SK-N-SH (cell line): ENCODE data around the gene CDH4. TPM values are rescaled to one million over a fixed set of nuclear protein-coding genes. Genes with fewer than 3 reads are reported as not detected.

Experiments used
- CTCF ChIA-PET: fragments of 300-600, 350-600 bp; formaldehyde crosslinking; extraction: SDS; loops from one replicate; lab custom pipeline; 2021; lab: Yijun Ruan, JAX
- POLR2A ChIA-PET: fragments of 350-600 bp; sonication (Branson Sonifier 250); formaldehyde crosslinking; extraction: SDS; loops from one replicate; lab custom pipeline; 2020; ENCODE audit warnings: antibody characterized with exemption, inconsistent platforms; lab: Yijun Ruan, JAX
- DNase-seq: peaks from one replicate; pipeline ENCODE4 v3.0.0; 2012
- H2AFZ ChIP-seq: fragments of 200-600 bp; sonication (generic); 2 replicates; pipeline ENCODE4 v1.8.1; 2016; ENCODE audit warnings: antibody characterized with exemption, mild to moderate bottlenecking, low read depth
- H3F3A ChIP-seq: fragments of 200-600 bp; sonication (generic); replicated peaks from 2 replicates; pipeline ENCODE3; 2016; ENCODE audit warnings: antibody characterized with exemption, mild to moderate bottlenecking; ENCODE audit not compliant: insufficient read depth
- H3K27ac ChIP-seq, 2 experiments: fragments of 200-500 bp in 1 of 2; fragments of 200-600 bp in 1 of 2; sonication (Bioruptor generic) in 1 of 2; sonication (generic), shearing (Covaris generic) in 1 of 2; 2 replicates each; pipeline versions ENCODE4 v1.5.1 to v1.6.1; 2014 to 2016; ENCODE audit warnings: low read depth in 2 of 2, inconsistent platforms in 1 of 2, low read length in 1 of 2, mild to moderate bottlenecking in 1 of 2, mixed read lengths in 1 of 2
- H3K27me3 ChIP-seq: fragments of 200-600 bp; sonication (generic), shearing (Covaris generic); 2 replicates; pipeline ENCODE4 v1.6.1; 2016; ENCODE audit warnings: mixed run types; ENCODE audit not compliant: insufficient read depth
- H3K36me3 ChIP-seq, 2 experiments: fragments of 200-500 bp in 1 of 2; fragments of 200-600 bp in 1 of 2; sonication (Bioruptor generic) in 1 of 2; sonication (generic) in 1 of 2; replicated peaks in 1 of 2; 2 replicates each; pipeline versions ENCODE3 to v1.5.1; 2014 to 2016; ENCODE audit warnings: low read length in 1 of 2, mild to moderate bottlenecking in 1 of 2; ENCODE audit not compliant: insufficient read depth in 2 of 2, control insufficient read depth in 1 of 2
- H3K4me1 ChIP-seq, 2 experiments: fragments of 200-500 bp in 1 of 2; fragments of 200-600 bp in 1 of 2; sonication (Bioruptor generic) in 1 of 2; sonication (generic), shearing (Covaris generic) in 1 of 2; 2 replicates each; pipeline versions ENCODE4 v1.5.1 to v1.6.1; 2014 to 2016; ENCODE audit warnings: low read depth in 1 of 2, low read length in 1 of 2, mixed run types in 1 of 2; ENCODE audit not compliant: insufficient read depth in 2 of 2, control insufficient read depth in 1 of 2
- H3K4me2 ChIP-seq: fragments of 200-600 bp; sonication (generic), shearing (Covaris generic); 2 replicates; pipeline ENCODE4 v1.6.1; 2017; ENCODE audit warnings: mixed run types
- H3K4me3 ChIP-seq, 2 experiments: fragments of 200-500 bp in 1 of 2; fragments of 200-600 bp in 1 of 2; sonication (Bioruptor generic) in 1 of 2; sonication (generic), shearing (Covaris generic) in 1 of 2; 2 replicates each; pipeline versions ENCODE4 v1.5.1 to v1.8.1; 2014 to 2016; ENCODE audit warnings: low read depth in 2 of 2, inconsistent platforms in 1 of 2, low read length in 1 of 2, mild to moderate bottlenecking in 1 of 2, mixed read lengths in 1 of 2, moderate library complexity in 1 of 2
- H3K79me2 ChIP-seq: fragments of 200-600 bp; sonication (generic); 2 replicates; pipeline ENCODE4 v1.8.1; 2017; ENCODE audit warnings: mild to moderate bottlenecking; ENCODE audit not compliant: insufficient read depth
- H3K9ac ChIP-seq: fragments of 200-600 bp; sonication (generic); 2 replicates; pipeline ENCODE4 v1.6.1; 2017; ENCODE audit warnings: mixed run types
- H3K9me2 ChIP-seq: fragments of 200-600 bp; sonication (generic); 2 replicates; pipeline ENCODE4 v1.6.1; 2017; ENCODE audit warnings: mixed run types
- H3K9me3 ChIP-seq: fragments of 200-600 bp; sonication (generic); 2 replicates; pipeline ENCODE4 v1.6.1; 2017; ENCODE audit warnings: mixed run types, mild to moderate bottlenecking, moderate library complexity
- H4K20me1 ChIP-seq: fragments of 200-600 bp; sonication (generic); 2 replicates; pipeline ENCODE4 v1.6.1; 2017; ENCODE audit warnings: mild to moderate bottlenecking, mixed run types; ENCODE audit not compliant: insufficient read depth
- EZH2phosphoT487 ChIP-seq: fragments of 200-600 bp; sonication (generic); IDR thresholded peaks from 2 replicates; pipeline ENCODE4 v1.6.1; 2017; ENCODE audit warnings: low read depth, mixed run types, mild to moderate bottlenecking, antibody characterized with exemption, moderate library complexity, borderline replicate concordance
- FOSL2 ChIP-seq: IDR thresholded peaks from 2 replicates; pipeline ENCODE4 v1.4.0; 2012; ENCODE audit warnings: low read depth, mild to moderate bottlenecking, moderate library complexity, borderline replicate concordance
- GABPA ChIP-seq: IDR thresholded peaks from 2 replicates; pipeline ENCODE4 v1.4.0; 2012; ENCODE audit warnings: low read depth, mild to moderate bottlenecking
- GATA2 ChIP-seq: sonication (generic); formaldehyde crosslinking; IDR thresholded peaks from 2 replicates; pipeline ENCODE4 v1.5.0; 2020; ENCODE audit warnings: mild to moderate bottlenecking, missing genetic modification reagents
- IRF3 ChIP-seq: fragments of 150-350 bp; IDR thresholded peaks from 2 replicates; pipeline ENCODE4 v1.6.1; 2016; ENCODE audit warnings: mild to moderate bottlenecking, low read depth, low read length
- MAX ChIP-seq: IDR thresholded peaks from 2 replicates; pipeline ENCODE4 v1.4.0; 2012; ENCODE audit warnings: low read depth
- NFIC ChIP-seq: IDR thresholded peaks from 2 replicates; pipeline ENCODE4 v1.4.0; 2012; ENCODE audit warnings: borderline replicate concordance
- RCOR1 ChIP-seq: fragments of 150-350 bp; IDR thresholded peaks from 2 replicates; pipeline ENCODE4 v1.6.1; 2017; ENCODE audit warnings: antibody characterized with exemption, low read length
- REST ChIP-seq: IDR thresholded peaks from 2 replicates; pipeline ENCODE4 v1.6.1; 2012; ENCODE audit warnings: mild to moderate bottlenecking, low read depth, low read length, moderate library complexity
- SIN3A ChIP-seq: IDR thresholded peaks from 2 replicates; pipeline ENCODE4 v1.6.1; 2012; ENCODE audit warnings: low read depth, mild to moderate bottlenecking, low read length, moderate library complexity, borderline replicate concordance
- SMC3 ChIP-seq: IDR thresholded peaks from 2 replicates; pipeline ENCODE4 v1.6.1; 2012; ENCODE audit warnings: low read depth, low read length, improper control_type of control experiment
- TCF12 ChIP-seq: IDR thresholded peaks from 2 replicates; pipeline ENCODE4 v1.4.0; 2012
- TEAD4 ChIP-seq: IDR thresholded peaks from 2 replicates; pipeline ENCODE4 v1.4.0; 2012; ENCODE audit warnings: mild to moderate bottlenecking, borderline replicate concordance; ENCODE audit not compliant: insufficient read depth
- ZBTB33 ChIP-seq: IDR thresholded peaks from 2 replicates; pipeline ENCODE4 v1.4.0; 2012; ENCODE audit warnings: low read depth, borderline replicate concordance
- WGBS: methylation state at CpG from one replicate; pipeline ENCODE4 v1.1.6; 2017; ENCODE audit warnings: low lambda C conversion rate; 5-methylcytosine and 5-hydroxymethylcytosine counted together
- polyA plus RNA-seq, 3 experiments: library from polyadenylated mRNA; depleted of rRNA; stranded (reverse); fragments of >200 nt; gene quantifications; 2 replicates each; pipeline ENCODE4 v1.2.3, GENCODE V29; 2012

CDH4 gene
- polyA plus RNA-seq, 1 of the 3 experiments (the other 2 are of a cell fraction): not detected

GRCh38 chr20:61233590-61233989, 18.5 kb upstream of the CDH4 start:
- WGBS: 66% methylated on average over 7 of the region's 7 CpGs
- no peaks in the 10 kb centered on the region for H3K79me2 ChIP-seq
- POLR2A ChIA-PET: no interaction called here

More at GRCh38 chr20:61233590-61233989, 18.5 kb upstream of the CDH4 start:
- Histone ChIP-seq H4K20me1 (no peaks in the 10 kb centered on the region), H3K9me2 (no peaks in the 10 kb centered on the region), H3K4me2 (no peak overlapping the region), H3K36me3 (no peaks in the 10 kb centered on the region)
- no peak for DNase-seq
- TF ChIP-seq SIN3A (no peak), RCOR1 (no peak), ZBTB33 (no peak), REST (no peak), NFIC (no peak), SMC3 (no peak), GABPA (no peak), EZH2phosphoT487 (no peak), IRF3 (no peak), TEAD4 (no peak), GATA2 (CRISPR knock-in tag) (no peak), MAX (no peak), TCF12 (no peak), FOSL2 (no peak)
- TF ChIP-seq, all 33 proteins: peak for 0
- H3K4me3 ChIP-seq: no peak overlapping the region
- no peaks in the 10 kb centered on the region for H3K27me3 ChIP-seq
- no peak overlapping the region for H3K27ac ChIP-seq
- H3F3A ChIP-seq: no peaks in the 10 kb centered on the region
- no peaks in the 10 kb centered on the region for H3K4me1 ChIP-seq
- CTCF ChIA-PET: no interaction called here
- H3K9me3 ChIP-seq: no peaks in the 10 kb centered on the region
- H2AFZ ChIP-seq: no peak overlapping the region
- no peak overlapping the region for H3K9ac ChIP-seq
